HG03565 (cell line): ENCODE results near the gene APCDD1L.

ENCODE experiments used
- ATAC-seq: cut with Tn5 transposase; IDR thresholded peaks from one replicate; pipeline ENCODE4 v1.9.1; 2021; ENCODE audit warnings: mild to moderate bottlenecking, moderate library complexity; ENCODE audit not compliant: unreplicated experiment

The APCDD1L gene

DNA sequence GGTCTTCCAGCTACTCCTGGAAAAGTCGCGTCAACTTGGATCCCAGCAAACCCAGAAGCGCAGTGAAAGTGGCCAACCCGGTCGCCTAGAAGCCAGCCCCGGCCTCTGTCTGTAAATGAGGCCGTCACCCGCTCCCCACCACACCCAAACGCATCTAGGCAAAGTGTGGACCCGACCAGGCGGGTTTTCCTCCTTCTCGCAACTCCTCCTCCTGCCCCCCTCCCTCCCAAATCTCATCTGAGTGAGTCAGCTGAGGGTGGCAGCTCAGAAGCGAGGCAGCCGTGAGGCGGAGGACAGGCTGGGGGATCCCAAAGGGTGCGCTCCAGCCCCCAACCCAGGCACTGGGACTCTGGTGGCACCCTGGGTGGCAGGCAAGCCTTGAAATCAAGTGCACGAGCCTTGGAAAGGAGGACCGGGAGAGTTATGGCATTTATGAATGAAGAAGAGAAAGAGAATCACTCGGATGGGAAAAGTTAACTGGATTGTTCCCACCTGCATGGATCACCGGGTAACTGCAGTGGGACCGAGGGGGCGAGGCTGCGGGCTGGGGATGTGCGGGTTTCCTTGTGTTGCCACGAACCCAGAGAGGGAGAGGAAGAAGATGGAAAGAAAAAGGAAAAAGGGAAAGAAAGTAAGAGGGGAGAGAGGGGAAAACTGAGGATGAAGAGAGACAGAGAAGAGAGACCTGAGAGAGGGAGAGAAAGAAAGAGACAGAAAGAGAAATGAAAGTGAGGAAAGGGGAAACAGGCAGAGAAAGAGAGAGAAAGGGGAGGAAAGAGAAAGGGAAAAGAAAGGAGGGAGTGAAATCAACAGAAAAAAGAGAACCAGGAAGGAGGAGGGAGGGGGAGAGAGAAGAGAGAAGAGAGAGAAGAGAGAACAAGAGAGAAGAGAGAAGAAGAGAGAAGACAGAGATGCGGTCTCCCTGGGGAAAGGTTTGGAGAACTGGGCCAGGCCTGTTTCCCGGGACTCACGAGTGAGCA, at the start of gene APCDD1L:
APCDD1L (minus strand) TSS at position 167 of the 980 bp plus-strand sequence. CDS start 692 bp downstream, outside the sequence.
- ATAC-seq: no peak

DNA sequence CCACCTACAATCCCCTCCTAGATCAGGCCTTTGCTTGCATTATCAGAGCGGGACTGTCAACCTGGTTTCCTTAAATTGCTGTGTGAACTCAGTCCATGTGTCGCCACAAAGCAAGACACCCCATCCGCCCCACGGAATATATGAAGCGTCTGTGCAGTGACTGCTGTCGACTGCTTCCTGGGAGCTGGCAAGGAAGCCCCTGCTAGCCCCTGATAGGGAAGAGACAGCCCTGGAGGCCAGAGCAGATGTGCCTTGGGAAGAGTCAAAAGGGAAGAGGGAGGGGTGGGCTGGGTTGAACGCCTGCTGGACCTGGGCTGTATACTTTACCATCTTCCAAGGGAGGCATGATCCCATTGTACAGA, 44.1 kb upstream of the APCDD1L start:
- ATAC-seq: no peak

DNA sequence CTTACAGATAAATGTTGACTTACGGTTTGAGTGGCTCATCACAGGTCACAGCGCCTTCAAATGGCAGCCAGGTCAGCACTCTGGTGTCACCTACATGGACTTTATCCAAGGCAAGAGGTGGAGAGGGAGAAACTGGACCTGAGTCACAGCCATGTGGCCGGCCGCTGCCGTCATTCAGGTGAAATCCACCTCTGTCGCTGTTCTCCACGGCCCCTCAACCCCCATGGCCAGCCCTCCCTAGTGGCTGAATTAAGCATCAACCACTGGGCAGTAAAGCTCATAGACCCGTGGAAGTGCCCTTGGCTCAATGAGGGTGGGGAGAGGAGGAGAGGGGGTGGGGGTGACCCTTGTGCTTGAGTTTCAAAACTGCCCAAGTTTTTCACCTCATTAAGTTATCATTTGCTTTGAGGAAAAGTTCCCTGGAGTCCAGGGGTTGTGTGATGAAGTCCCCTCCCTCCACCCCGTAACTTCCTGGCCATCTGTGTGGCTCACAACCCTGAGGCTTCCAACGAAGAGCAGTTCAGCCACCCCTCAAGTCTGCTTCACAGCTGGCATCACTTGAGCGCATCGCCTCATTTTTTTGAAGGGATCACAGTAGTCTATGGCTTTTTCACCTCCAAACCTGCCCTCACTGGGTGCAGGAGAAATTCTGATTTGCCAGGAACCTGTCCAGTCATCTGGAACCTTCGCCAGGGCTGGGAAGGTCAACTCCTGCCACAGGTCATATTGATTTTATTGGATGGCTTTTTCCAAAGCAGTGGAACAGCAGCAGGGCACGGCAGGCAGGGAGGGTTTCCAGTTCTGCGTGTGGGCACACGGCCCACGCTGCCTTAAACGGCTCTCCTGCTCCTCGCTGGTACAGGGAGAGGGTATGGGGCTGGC, 43.5 kb upstream of the APCDD1L start:
- no peak for ATAC-seq

DNA sequence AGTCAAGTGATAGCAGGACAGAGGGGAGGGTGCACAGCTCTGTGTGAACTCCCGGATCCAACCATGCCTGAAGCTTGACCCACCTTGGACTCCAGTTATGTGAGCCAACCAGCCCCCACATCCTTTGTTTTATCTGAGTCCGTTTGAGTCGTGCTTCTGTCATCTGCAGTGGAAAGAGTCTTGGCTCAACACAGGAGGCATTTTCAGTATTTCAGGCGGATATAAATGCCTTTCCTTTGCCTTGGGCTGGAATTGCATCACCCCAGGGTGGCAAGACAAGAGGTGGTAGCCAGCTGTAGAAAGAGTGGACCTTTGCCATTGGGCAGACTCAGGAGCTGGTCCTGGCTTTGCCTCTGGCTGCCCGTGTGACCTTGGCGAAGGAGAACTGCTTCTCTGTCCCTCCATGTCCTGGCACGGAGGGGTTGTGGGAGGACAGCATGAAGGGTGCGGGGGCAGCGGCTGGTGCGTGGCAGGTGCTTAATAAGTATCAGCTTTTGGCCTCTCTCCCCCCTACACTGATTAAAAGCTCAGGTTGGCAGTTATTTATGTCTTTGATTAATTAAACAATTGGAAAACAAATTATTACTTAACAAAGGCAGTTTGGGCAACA, 42.6 kb upstream of the APCDD1L start:
- ATAC-seq: no peak

DNA sequence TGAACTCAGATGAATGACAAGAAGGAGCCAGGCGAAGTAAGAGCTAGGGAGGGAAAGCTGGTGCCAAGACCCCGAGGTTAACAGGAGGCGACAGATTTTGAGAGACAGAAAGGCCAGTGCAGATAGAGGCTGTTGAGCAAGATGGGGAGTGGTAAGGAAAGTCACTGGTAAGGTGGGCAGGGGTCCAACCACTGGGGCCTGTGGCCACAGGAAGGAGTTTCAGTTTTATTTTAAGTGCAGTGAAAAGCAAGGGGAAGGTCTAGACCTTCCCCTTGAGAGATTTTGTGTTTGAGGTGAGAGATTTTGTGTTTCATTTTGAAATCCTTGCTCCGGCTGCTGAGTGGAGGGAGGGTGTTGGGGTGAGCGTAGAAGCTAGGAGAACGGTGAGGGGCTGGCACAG, 41.8 kb upstream of the APCDD1L start:
- ATAC-seq: no peak

DNA sequence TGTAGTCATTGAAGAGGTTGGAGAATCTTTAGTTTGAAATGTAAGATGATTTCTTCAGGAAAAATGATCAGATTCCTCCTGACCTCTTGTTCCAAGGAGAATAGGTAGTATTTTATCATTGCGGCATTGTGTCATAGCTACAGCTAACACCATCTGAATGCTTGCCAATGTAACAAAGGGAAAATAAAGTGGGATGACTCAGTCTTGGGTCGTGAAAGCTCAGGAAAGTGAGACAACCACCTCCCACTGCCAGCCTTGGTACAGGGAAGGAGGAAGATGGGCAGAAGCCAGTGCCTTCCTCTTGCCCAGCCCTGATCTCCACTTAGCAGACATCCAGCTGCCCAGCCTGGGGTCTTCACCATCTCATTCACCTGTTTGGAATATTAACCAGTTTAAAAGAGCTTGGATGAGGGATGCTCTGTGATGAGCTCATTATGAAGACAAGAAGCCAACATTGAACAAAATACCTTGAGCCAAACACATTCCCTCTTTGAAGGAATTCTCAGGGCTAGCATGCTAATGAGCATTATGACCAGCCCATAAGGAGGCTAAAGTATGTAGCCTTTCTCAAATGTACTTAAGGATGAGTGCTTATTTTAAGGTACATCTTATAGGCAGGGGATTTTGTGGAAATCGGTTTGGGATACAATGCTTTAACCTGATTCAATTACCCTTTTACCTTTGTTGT, 40.0 kb upstream of the APCDD1L start:
- no peak for ATAC-seq

DNA sequence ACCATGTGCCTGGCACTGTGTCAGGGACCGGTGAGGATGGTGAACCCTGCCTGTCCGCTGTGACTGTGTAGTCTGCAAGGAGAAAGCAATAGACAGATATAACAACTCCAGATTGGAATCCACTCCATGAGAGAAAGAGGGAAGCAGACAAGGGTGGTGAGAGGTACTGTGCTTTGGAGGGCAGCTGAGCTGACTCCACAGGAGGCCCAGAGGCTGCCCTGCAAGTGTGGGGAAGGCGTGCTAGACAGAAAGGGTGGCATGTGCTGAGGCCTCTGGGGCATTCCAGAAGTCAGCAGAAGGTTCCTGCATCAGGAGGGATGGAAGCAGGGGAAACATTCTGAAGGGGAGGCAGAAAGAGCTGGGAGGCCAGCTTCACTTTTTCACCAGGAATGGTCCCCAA, 39.3 kb upstream of the APCDD1L start:
- ATAC-seq: no peak

DNA sequence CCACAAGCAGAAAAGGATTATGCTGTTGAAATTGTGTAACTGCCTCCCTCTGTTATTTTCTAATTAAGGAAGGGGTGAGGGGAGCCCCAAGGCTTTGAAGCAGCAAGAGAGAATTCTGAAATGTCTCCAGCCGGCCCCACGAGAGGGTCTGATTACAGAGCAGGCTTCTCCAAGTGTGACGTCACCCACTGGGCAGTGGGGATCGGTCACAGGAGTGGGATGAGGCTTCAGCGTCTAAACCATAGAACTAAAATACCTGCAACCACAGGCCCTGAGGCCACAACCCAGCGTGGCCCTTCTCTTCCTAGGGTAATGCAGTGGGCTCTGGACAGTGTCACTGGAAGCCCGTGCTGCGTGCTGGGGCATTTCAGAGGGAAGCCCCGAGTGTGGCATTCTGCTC, 38.6 kb upstream of the APCDD1L start:
- no peak for ATAC-seq

DNA sequence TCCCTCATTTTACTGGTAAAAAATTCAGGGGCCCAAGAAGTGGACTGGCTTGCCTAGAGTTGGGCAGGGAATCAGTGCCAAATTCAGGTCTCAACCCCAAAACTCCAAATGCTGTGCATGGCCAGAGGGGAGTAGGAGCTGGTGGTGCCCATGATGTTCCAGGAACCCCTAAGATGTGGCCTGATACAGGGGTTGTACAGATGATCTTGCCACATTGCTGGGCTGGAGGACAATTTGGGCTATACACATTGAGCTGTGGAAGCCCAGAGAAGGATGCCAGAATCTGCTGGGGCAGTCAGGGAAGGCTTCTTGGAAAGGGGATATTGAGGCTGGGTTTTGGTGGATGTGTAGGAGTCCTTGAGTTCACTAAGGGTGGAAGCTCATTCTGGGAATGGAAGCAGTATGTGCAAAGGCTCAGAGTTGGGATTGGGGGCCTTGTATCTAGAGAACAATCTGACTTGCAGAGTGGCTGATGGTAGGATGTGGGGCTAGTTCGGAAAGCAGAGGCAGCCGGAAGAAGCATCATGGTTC, 38.0 kb upstream of the APCDD1L start:
- no peak for ATAC-seq

DNA sequence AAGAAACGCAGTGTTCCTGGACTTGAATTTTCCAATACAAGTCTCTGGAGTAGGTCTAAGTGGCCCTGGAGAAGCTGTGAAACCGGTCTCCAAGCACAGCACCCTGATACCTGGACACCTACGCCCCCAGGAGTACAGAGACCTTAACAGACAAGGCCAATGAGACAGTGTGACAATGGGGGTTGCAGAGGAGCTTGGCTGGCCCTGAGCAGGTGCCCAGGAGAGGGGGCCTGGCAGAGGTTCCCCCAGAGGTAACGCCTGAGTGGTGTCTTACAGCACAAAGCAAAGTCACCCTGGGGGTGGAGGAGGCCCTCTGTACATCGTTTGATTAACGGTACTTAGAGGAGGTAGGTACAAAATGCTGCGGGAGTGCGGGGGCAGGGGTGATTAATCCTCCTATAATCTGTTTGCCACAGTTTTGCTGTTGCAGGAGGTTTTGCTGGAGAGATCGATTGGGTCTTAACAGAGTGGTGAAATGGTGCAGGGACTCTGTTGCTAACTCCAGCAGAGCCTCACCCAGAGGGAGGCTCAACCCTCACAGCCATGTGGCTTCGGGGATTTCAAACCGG, 37.3 kb upstream of the APCDD1L start:
- ATAC-seq: no peak

DNA sequence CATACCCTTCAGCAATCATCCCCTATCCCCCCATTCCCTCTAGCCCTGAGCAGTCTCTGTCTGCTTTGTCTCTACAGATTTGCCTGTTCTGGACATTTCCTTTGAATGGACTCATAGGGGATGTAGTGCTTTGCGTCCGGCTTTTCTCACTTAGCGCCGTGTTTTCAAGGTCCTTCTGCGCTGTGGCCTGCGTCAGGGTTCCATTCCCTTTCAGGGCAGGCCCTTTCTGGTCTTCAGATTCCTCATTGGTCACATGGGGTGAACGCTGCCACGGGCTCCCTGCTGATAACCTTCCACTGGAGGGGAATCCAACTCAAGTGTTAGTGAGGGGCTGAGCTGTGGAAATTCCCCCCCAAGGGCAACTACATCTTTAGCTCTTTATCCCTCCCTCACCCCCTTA, 36.4 kb upstream of the APCDD1L start:
- ATAC-seq: no peak

DNA sequence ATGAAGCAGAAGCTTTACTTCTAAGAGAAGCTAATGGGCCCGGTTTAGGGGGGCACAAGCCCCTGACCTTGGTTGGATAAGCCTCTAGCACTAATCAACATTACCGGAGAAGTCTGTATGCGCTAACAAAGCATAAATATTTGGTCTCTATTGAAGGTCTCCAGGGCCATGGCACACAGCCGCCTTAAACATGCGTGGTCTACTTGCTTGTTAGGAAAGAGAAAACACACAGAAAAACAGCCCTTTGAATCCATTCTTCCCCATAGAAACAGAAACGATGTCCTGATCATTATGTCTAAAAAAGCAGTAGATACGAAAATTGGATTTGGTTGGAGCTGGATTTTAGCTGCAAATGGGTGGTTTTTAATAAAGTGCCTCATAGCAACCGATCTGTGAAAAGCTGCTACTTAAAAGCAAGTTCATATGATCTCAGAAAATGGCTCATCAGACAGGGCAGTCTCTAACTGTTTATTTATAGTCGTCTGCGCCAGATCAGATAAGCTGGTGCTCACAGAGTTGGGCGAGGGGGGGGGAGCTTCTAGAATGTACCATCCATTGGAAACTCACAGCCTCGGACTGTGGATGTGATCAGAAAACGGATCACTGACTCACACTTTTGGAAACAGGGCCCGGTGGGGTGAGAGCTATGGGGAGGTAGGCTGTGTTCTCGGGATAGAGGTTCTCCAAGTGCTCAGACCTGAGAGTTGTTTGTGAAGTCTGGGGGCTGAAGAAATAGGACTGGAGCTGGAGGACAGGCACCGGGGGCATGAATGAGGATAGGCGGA, 35.3 kb upstream of the APCDD1L start:
- ATAC-seq: no peak

DNA sequence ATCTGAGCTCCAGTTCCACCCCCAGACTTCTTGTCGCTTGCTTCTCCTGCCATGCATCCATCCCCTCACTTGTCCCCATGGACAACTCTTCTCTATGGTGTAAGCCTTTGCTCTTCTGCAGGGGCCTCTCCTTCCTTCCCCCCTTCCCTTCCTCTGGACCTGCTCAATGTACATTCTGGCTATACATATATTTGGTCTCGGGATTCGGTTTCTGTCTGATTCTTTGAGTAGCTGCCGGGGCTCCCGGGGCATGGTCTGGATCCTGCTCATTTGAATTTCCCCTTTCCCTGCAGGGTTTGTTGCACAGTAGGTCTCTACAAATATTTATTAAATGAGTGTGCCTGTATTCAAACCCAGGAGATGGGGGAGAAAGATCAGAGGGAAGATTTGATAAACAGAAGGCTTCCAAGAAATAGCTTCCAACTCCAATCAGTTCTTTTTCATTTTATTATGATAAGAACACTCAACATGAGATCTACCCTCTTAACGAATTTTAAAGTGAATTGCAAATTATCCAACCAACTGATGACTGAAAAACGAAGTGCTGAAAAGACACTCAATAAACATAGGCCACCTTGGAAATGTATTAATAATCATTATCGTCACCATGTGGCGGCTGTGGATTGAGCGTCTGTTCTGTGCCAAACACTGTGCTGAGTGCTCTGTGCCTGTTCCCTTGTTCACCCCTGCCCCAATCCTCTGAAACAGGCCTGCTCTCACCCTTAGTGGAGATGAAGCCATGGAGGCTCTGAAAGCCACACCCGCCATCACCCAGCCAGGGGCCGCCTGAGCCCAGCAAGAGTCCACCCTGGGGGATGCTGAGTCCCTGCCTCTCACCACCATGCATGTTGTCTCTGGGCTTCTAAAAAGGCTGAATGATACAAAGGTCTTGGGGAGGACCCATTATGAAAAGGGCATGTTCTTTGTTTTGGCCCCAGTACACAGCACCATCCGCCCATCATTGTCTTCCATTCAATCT, 34.3 kb upstream of the APCDD1L start:
- no peak for ATAC-seq

DNA sequence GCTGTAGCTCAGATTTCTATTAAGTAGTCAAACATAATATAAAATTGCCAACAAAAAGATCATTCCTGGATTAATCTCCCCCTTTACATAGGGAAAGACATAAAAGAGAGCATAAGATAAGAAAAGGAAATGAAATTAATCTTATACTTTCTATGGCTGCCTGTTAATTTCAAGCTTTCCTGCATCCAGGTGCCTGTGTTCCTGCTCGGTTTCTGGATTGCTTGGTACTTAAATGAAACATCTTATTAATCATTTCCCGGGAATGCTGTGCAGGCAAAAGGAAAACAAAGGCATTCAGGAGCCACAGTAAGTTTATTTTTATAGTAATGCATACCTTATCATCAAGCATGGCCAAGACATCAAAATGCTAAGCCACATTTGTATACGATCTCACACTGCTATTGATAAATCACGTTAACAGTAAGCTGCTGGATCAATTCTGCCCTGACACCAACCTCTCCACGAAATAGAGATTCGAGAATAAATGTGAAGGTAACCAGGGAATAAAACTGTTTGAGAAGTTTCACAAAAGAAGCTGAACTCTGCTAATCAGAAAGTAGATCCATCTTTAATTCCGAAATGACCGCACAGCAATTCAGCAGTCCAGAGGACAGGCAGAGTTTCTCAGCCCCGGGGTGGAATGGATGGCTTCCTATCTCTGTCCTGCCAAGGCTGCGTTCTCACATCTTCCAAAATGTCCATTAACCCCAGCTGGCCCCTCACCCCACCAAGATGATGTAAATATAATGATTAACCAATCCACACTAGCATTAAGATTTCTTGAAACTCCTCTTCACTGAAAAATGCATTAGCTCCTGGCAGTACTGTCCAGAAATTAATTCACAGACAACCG, 32.6 kb upstream of the APCDD1L start:
- no peak for ATAC-seq

DNA sequence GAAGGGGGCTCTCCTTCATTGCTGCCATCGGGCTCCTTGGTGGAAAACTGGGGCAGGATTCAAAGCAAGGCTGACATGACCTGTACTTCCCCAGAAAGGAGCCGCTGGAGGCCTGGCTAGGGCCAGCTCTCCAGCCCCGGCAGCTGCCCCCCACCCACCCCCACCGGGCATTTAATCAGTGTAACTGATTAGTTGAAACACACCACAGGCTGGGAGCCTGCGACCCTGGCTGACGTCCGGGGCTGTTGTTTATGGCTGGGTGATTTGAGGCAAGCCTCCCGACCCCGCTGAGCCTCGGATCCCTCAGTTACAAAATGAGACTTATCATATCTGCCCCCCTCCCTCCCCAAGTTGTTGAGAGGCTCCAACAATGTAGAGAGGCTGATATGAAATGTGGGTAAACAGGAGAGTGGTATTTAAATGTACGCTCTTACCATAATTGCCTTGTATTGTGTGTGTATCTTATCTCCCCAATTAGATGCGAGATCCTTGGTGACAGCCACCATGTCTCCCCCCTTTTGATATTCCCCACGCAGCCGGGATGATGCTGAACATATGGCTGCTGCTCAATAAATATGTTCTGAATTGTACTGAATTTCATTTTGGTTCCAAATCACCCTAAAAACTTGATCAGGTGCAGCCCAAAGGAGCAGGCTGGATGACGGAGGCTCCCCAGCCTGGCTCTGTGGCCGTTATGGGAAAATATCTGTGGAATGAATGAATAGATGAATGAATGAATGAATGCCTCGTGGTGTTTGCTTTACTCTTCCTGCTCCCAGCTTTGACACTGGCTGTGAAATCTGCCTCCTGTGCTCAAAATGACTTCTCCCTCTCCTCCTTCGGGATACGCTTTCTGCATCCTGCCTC, 31.8 kb upstream of the APCDD1L start:
- no peak for ATAC-seq

DNA sequence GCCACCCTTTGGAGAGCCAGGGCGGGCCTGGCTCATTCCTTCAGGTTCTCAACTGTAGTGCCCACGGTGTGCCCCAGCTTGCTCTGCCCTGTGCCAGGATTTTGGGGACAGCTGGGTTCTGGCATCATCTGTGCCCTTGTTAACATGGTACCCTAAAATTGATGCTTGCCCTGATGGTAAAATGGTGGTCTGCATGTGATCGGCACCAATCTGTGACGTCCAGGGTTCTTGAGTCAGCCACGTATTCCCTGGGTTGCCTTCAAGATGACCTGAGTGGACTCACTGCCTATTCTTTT, 31.2 kb upstream of the APCDD1L start:
- no peak for ATAC-seq
